HG03521 (cell line): ENCODE data around the gene CIITA.

Source experiments
- ATAC-seq: cut with Tn5 transposase; IDR thresholded peaks from one replicate; pipeline ENCODE4 v1.9.1; 2021; ENCODE audit warnings: mild to moderate bottlenecking, moderate library complexity; ENCODE audit not compliant: unreplicated experiment

CIITA gene

DNA sequence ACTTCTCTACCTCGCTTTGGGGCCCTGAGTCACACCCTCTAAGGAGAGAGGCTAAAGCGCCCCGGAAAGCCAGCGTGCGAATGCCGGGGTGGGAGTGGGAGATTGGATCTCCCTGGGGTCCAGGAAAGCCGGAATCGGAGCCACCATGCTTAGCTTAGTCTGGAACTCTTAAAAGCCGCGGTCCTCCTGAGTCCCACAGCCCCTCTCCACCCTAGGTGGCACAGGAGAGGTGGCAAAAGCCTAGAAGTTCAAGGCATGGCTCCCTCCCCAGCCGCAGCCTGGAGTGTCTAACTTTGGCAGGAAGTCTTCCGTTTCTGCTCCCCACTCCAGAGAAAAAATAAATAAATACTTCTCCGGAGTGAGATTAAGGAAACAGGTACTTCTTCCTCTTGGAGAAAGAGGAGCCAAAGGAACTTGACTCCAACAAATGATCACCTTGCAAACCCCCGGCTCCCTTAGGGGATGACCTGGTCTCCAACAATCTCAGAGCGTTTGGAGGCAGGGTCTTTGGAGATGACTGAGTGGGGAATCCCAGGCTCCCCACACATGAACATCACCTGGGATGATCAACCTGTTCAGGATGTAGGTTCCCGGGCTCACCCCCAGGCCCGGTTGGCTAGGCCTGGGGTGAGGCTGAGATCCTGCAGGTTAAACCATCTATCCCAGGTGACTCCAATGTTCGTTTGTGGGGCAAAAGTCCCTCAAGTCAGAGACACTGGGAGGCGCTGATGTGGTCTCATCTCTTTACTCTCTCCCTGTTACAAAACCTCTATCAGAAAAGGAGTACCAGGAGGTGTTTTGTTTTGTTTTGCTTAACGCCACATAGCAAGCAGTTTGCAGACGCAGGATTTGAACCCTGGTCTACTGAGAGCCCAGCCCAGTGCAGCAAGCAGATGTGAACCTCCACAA lies 2.9 kb downstream of the CIITA start:
- no peak for ATAC-seq

DNA sequence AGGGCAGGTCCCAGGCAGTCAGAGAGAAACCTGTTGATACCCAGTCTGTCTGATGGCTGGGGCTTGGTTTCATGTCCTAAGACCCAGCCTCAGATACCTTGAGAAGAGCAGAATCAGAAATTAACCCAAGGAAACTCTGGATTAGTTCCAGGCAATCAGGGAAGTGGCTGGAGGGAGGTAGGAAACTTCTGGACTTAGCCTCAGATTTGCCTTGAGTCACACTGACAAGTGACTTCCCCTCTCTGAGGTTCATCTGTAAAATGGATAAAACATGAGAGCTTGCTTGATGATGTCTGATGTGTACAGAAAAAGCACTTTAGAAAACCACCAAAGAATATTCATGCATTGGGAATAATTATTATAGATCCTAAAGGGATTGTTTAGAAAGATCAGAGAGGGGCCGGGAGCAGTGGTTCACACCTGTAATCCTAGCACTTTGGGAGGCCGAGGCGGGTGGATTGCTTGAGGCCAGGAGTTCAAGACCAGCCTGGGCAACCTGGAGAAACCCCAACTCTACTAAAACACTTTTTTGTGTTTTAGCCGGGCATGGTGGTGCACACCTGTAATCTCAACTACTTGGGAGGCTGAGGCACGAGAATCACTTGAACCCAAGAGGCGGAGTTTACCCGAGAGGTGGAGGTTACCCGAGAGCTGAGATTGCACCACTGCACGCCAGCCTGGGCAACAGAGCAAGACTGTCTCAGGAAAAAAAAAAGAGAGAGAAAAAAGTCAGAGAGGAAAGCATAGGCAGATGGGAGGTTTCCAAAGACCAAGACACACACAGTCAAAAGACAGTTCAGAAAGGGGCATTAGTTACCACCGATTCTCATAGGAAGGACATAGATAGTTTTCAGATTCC lies 3.8 kb downstream of the CIITA start:
- no peak for ATAC-seq

DNA sequence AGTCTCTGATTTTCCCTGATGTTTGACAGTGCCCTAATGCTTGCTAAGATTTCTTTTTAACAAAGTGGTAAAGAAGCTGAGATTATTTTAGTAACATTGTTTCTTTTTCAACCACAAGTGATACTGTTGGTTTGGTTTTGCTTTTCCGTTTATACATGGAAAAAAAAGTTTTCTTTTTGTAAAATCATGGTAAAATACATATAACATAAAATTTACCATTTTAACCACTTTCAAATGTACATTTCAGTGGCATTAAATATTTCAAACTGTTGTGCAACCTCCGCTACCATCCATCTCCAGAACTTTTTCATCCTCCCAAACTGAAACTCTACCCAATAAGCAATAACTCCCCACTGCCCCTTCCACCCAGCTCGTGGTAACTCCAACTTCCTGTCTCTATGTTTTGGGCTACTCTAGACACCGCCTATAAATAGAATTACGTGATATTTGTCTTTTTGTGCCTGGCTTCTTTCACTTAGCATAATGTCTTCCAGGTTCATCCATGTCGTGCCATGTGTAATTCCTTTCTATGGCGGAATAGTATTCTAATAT lies 4.6 kb downstream of the CIITA start:
- ATAC-seq = no peak

DNA sequence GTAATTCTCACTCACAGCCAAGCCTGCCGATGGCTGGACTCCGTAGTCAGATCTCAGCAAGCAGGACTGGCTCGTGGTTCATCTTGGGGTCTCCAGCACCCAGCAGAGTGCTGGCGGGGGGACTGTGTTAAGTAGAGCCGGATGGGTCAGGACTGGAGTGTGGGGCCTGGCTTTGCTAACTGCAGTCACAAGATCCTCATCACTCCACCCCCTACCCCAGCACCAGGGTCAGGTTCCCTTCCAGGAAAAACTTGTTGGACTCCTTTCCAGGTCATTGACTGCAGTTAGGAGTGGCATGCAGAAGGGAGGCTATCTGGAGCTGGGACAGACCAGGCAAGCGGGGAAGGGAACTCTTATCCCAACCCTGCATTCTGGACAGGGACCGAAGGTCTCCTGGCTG lies 6.0 kb downstream of the CIITA start:
- ATAC-seq = no peak

DNA sequence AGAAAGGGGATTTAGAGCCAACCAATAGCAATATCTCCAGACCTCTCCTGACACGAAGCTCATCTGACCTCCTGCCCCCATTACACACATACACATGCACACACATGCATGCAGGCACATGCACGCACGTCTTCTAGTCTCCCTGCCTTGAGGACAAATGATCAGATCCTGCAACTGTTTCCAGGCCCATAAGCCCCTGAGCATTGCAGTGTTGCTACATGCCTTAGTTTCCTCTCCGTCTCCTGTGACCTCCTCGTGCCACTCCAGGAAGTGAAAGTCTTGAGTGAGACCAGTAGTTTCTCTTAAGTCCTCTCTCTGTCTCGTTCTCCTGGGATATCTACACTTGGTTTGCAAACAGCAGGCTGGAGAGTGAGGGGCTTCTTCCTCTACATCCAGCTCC lies 8.2 kb downstream of the CIITA start:
- ATAC-seq = no peak

- no peak for ATAC-seq
These were observed 11.4 kb downstream of the CIITA start for GRCh38 chr16:10888320-10888937.

DNA sequence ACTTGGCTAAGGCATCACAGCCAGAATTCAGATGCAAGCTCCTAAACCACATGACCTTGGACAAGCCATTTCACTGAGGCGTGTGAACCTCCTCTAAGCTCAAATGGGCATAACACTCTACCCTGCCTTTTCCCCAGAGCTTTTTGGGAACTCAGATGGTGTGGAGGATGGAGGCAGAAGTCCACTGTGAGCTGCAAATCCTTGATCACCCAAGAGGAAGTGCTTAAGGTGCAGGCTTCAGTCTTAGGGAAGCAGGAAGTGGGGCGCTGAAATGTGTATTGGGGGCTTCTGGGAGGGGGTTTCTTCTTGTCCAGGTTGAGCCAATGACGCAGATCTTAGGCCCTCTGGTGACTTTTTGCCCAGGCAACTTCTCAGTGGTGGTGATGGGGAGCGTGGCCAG lies 12.9 kb downstream of the CIITA start:
- no peak for ATAC-seq

DNA sequence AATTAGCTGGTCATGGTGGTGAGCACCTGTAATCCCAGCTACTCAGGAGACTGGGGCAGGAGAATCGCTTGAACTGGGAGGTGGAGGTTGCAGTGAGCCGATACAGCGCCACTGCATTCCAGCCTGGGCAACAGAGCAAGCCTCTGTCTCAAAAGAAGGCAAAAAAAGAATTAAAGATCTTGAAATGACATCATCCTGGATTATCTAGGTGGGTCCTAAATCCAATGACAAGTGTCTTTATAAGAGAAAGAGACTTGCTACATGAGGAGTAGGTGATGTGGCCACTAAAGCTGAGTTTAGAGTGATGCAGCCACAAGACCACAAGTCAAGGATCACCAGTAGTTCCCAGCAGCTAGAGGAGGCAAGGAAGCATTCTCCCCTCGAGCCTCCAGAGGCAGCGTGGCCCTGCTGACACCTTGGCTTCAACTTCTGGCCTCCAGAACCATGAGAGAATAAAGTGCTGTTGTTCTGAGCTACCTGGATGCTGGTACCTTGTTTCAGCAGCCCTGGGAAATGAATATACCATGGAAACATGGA lies 15.8 kb downstream of the CIITA start:
- ATAC-seq = no peak

DNA sequence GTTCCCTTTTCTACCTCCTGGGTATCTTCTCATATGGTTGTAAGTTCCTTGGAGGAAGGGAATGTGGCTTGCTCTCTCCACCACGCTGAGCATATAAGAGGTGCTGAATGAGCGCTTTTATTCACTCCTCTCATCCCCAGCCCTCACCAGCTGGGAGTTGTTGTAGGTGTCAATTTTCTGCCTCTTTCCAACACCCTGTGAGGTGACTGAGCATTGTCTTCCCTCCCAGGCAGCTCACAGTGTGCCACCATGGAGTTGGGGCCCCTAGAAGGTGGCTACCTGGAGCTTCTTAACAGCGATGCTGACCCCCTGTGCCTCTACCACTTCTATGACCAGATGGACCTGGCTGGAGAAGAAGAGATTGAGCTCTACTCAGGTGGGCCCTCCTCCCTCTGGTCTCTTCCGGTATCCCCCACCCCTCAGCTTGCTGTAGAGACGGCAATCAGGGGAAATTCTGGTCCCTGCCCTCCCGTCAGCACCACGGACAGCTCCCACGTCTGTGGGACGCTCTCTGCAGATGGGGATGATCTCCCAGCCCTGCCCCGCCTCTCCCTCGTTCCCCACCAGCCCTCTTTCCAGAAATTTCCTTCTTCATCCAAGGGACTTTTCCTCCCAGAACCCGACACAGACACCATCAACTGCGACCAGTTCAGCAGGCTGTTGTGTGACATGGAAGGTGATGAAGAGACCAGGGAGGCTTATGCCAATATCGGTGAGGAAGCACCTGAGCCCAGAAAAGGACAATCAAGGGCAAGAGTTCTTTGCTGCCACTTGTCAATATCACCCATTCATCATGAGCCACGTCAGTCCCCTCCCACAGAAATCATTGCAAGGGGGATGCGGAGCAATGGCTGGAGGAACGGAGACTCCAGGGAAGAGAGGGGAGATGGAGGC lies 18.3 kb downstream of the CIITA start:
- ATAC-seq = no peak

DNA sequence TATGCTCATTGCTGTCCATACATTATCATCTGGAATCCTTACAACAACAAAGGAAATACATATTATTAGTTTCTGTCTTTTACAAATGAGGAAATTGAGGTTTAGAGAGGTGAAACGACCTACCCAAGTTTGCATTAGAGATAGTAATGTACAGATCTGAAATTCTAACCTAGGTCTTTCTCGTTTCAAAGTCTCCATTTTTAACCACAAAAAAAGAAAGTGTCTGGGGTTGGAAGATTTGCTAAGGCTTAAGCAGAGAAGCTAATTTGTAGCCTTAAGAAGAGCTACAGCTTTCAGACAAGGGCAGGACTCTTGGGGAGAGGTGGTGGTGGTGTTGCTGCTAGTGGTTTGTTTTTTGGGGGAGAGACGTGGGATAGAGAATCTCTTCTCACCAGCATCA lies 19.2 kb downstream of the CIITA start:
- no peak for ATAC-seq

DNA sequence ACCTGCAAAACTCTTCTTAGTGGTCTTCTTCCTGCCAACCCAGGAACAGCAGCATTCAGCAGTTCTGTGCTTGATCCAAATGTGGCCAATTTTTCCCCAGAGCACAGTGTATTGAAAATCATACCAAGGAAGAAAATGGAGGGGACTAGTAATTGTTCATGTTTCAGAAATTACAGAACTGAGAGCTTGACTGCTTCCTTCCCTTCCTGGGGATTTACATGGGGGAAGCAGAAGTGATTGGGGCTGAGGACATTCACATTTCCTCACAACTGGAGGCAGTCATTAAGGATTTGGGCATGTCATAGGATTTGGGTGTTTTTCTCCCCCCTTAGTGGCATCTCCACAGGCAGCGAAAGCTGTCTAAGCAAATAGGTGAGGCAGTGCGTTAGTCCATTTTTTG lies 19.7 kb downstream of the CIITA start:
- no peak for ATAC-seq

DNA sequence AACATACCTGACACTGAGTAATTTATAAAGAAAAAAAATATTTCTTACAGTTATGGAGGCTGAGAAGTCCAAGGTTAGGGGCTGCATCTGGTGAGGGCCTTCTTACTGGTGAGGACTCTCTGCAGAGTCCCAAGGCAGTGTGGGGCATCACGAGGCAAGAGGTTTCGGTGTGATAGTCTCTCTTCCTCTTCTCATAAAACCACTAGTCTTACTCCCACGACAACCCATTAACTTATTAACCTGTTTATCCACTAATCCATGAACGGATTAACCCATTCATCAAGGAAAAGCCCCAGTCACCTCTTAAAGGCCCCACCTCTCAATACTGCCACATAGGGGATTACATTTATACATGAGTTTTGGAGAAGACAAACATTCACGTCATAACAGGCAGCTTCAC lies 20.1 kb downstream of the CIITA start:
- ATAC-seq = no peak

DNA sequence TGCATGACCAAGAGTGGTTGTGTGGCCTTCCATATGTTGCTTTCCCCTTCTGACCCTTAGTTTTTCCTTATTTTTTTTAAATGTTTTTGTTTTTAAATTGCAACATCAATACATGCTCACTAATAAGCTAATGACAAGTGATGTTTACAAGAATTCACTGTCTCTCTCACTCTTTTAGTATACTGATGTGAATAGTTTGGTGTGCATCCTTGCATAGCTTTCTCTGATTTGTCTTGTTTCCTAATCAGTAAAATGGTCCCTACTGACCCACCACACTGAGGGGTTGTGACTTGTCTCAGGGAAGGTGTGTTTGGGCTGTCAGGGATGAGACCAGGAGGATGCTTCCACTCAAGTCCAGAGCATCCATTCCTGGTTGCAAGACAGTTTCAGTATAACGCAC lies 26.0 kb downstream of the CIITA start:
- no peak for ATAC-seq

DNA sequence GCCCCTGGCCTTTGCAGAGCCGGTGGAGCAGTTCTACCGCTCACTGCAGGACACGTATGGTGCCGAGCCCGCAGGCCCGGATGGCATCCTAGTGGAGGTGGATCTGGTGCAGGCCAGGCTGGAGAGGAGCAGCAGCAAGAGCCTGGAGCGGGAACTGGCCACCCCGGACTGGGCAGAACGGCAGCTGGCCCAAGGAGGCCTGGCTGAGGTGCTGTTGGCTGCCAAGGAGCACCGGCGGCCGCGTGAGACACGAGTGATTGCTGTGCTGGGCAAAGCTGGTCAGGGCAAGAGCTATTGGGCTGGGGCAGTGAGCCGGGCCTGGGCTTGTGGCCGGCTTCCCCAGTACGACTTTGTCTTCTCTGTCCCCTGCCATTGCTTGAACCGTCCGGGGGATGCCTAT lies 29.5 kb downstream of the CIITA start:
- ATAC-seq = no peak

- ATAC-seq = no peak
These were observed 30.1 kb downstream of the CIITA start for GRCh38 chr16:10906914-10907756.

- no peak for ATAC-seq
These were observed 30.7 kb downstream of the CIITA start for GRCh38 chr16:10907757-10908045.

- ATAC-seq = no peak
These were observed 34.3 kb downstream of the CIITA start for GRCh38 chr16:10911267-10911666.

GRCh38 chr16:10916534-10916933 lies 39.5 kb downstream of the CIITA start:
- no peak for ATAC-seq

GRCh38 chr16:10918294-10919002 lies 41.4 kb downstream of the CIITA start:
- ATAC-seq = peak; percentile 58
